GM12878 (cell line): Measurements from ENCODE around the gene ABCC5.

Source experiments
- CTCF ChIP-seq, 3 experiments: IDR thresholded peaks in 2 of 3; conservative IDR thresholded peaks in 1 of 3; 2 replicates each; pipeline ENCODE4 v1.5.1; 2011; ENCODE audit warnings: low read depth in 3 of 3, low read length in 3 of 3, mild to moderate bottlenecking in 3 of 3, control low read depth in 2 of 3, moderate library complexity in 2 of 3, inconsistent platforms in 1 of 3, mixed read lengths in 1 of 3; ENCODE audit not compliant: control insufficient read depth in 2 of 3, insufficient read depth in 1 of 3; ENCODE audit errors: extremely low read depth in 1 of 3
- RAD21 ChIP-seq: IDR thresholded peaks from 2 replicates; pipeline ENCODE4 v1.6.1; 2011; ENCODE audit warnings: mild to moderate bottlenecking, low read depth, low read length, moderate library complexity; ENCODE audit not compliant: insufficient read depth
- ZNF217 ChIP-seq: fragments of 450-650 bp; IDR thresholded peaks from 2 replicates; pipeline ENCODE4 v1.6.1; 2017; ENCODE audit warnings: antibody characterized with exemption, mild to moderate bottlenecking

DNA sequence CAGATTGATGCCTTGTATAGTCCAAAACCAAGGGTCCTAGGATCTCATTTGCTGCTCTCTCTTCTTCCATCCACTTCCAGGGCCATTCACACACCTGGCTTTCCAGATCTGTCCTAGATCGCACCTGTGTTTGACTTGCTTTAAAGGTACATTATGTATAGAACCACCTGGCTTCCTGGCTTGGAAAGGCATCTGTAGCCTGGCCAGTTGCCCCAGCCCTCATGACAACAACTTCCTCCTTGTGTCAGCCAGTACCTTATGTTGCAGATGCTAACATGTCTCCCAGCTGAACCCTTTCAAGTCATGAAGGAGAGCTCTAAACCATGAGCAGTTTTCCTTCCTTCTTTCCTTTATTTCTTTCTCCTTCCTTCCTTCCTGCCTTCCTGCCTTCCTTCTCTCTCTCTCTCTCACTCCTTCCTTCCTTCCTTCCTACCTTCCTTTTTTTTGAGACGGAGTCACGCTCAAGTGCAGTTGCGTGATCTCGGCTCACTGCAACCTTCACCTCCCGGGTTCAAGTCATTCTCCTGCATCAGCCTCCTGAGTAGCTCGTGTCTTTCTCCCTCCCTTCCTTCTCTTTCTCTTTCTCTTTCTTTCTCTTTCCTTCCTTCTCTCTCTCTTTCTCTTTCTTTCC, 32.6 kb upstream of the ABCC5 start:
- TF ChIP-seq ZNF217 (no peak), RAD21 (no peak), CTCF (IDR thresholded peaks at IDR 0.05 in 2 of 3, conservative IDR thresholded peaks at IDR 0.05 in 1 of 3; ENCODE audit: control insufficient read depth in 2 of 3, extremely low read depth in 1 of 3, insufficient read depth in 1 of 3, low read depth in 3 of 3, low read length in 3 of 3) (no peak)
